Mucosa of stomach (tissue), 1 donor: ENCODE measurements around the gene CBX1.
"Not testable (repeated sequence)": the region's sequence is repeated elsewhere in the genome, so short reads cannot be mapped to it uniquely, and the experiment has no call there.

Source experiments
- H3K27me3 ChIP-seq: one replicate; pipeline ENCODE4 v1.7.0; 2013; ENCODE audit warnings: mild to moderate bottlenecking, low read length; ENCODE audit not compliant: control insufficient read depth, insufficient read depth
- H3K36me3 ChIP-seq: one replicate; pipeline ENCODE4 v1.7.0; 2013; ENCODE audit warnings: low read length; ENCODE audit not compliant: control insufficient read depth, insufficient read depth
- H3K4me1 ChIP-seq: one replicate; pipeline ENCODE4 v1.7.0; 2013; ENCODE audit warnings: mild to moderate bottlenecking, low read length; ENCODE audit not compliant: control insufficient read depth, insufficient read depth
- H3K4me3 ChIP-seq: one replicate; pipeline ENCODE4 v1.7.0; 2013; ENCODE audit warnings: low read length
- H3K9ac ChIP-seq: one replicate; pipeline ENCODE4 v1.7.0; 2013; ENCODE audit warnings: mild to moderate bottlenecking, low read length, moderate library complexity
- H3K9me3 ChIP-seq: one replicate; pipeline ENCODE4 v1.7.0; 2013; ENCODE audit warnings: mild to moderate bottlenecking, low read length, moderate library complexity; ENCODE audit not compliant: control insufficient read depth
- donor health status: Pancreatic carcinoma.

The CBX1 gene

GRCh38 chr17:48095611-48096010, 5.7 kb downstream of the CBX1 start:
- Histone ChIP-seq H3K36me3 (no peaks in the 10 kb centered on the region), H3K9me3 (no peaks in the 10 kb centered on the region), H3K27me3 (no peaks in the 10 kb centered on the region), H3K4me1 (no peaks in the 10 kb centered on the region), H3K9ac (no peak overlapping the region), H3K4me3 (no peak overlapping the region)

GRCh38 chr17:48093341-48094045, 7.8 kb downstream of the CBX1 start:
- H3K4me1 ChIP-seq = no peaks in the 10 kb centered on the region
- H3K9me3 ChIP-seq = no peaks in the 10 kb centered on the region
- no peak overlapping the region for H3K9ac ChIP-seq
- H3K36me3 ChIP-seq = no peaks in the 10 kb centered on the region
- no peak overlapping the region for H3K4me3 ChIP-seq
- H3K27me3 ChIP-seq = no peaks in the 10 kb centered on the region

DNA sequence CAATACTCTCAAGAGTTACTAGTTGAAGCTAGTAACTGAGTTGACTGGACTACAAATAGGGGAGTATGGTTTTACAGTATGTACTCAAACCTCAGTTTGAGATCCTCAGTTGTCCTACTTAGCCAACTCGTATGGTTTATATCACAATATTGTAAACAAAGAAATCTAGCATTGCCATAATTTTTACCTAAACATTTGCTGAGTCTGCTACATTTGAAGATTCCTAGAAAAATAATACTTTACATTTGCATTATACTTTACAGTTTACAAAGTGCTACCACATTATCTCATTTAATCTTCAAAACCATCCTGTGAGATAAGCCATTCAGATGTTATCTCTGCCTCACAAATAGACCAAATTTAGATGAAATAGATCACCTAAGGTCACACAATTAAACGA, 16.3 kb downstream of the CBX1 start:
- Histone ChIP-seq H3K27me3 (no peaks in the 10 kb centered on the region), H3K36me3 (no peaks in the 10 kb centered on the region), H3K9ac (no peak overlapping the region), H3K4me1 (peaks cover 3% of the 10 kb centered on the region), H3K4me3 (no peak overlapping the region), H3K9me3 (no peaks in the 10 kb centered on the region)

GRCh38 chr17:48081858-48082257, 19.4 kb downstream of the CBX1 start:
- H3K9ac ChIP-seq = no peak overlapping the region
- H3K27me3 ChIP-seq = no peaks in the 10 kb centered on the region
- no peaks in the 10 kb centered on the region for H3K36me3 ChIP-seq
- H3K4me3 ChIP-seq = no peak overlapping the region
- no peaks in the 10 kb centered on the region for H3K9me3 ChIP-seq
- H3K4me1 ChIP-seq = peaks cover 3% of the 10 kb centered on the region

DNA sequence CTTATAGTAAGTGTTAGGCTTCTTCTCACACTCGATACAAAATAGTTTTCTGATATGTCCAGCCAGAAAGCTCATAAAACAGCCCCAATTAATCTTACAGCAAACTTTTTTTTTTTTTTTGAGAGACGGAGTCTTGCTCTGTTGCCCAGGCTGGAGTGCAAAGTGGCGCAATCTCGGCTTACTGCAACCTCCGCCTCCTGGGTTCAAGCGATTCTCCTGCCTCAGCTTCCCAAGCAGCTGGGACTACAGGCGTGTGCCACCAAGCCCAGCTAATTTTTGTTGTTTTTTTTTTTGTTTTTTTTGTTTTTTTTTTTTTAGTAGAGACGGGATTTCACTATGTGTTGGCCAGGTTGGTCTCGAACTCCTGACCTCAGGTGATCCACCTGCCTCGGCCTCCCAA, 24.1 kb downstream of the CBX1 start:
- not testable (repeated sequence) for H3K27me3 ChIP-seq, H3K4me3 ChIP-seq, H3K9me3 ChIP-seq, H3K4me1 ChIP-seq, H3K36me3 ChIP-seq, H3K9ac ChIP-seq

DNA sequence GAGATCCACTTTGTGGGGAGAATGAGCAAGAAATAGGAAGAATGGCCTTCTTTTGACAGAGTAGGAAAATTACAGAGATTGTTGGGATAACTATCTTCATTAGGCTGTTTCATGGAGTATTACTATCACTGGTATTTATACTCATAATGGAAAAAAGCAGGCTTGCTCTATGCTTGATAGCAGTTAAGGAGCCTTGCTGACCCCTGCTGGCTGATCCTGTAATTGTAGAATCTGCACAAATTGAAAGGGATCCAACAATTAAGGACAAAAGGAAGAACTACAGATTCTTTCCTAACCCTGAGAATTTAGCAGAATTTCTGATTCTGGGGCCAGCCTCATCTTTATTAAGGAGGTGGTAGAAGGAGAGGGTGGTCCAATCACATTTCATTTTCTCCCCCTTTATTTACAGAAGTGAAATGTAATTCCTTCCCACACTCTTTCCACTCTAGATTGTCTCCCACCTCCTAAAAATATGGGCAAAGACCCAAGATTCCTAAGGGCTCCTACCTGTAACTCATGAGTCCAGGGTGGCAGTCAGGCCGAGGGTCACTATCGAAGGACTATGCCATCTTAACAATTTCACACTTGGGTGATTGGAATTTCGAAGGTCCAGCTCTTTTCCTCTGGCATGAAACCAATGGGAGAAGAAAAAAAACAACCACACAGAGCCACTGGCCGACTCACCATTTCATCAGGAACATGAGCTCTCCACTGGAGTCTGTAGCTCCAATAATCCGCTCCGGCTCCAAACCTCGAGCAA, 26.8 kb downstream of the CBX1 start:
- Histone ChIP-seq H3K36me3 (no peaks in the 10 kb centered on the region), H3K4me3 (no peak overlapping the region), H3K4me1 (no peaks in the 10 kb centered on the region), H3K9me3 (no peaks in the 10 kb centered on the region), H3K9ac (no peak overlapping the region), H3K27me3 (no peaks in the 10 kb centered on the region)

GRCh38 chr17:48073566-48074094, 27.6 kb downstream of the CBX1 start:
- not testable (repeated sequence) for H3K36me3 ChIP-seq, H3K9ac ChIP-seq

DNA sequence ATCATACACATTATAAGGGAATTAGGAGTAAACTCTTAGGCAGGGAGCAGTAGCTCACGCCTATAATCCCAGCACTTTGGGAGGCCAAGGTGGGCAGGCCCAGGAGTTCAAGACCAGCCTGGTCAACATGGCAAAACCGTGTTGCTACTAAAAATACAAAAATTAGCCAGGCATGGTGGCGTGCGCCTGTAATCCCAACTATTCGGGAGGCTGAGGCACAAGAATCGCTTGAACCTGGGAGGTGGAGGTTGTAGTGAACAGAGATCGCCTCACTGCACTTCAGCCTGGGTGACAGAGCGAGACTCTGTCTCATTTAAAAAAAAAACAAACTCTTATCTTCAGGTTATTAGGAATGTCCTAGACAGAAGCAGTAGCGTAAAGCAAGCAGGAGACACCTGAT, 28.5 kb downstream of the CBX1 start:
- H3K36me3 ChIP-seq, H3K9me3 ChIP-seq, H3K9ac ChIP-seq, H3K27me3 ChIP-seq, H3K4me1 ChIP-seq, H3K4me3 ChIP-seq: not testable (repeated sequence)

More at GRCh38 chr17:48073566-48074094, 27.6 kb downstream of the CBX1 start:
- H3K4me1 ChIP-seq, H3K4me3 ChIP-seq, H3K27me3 ChIP-seq, H3K9me3 ChIP-seq: not testable (repeated sequence)

GRCh38 chr17:48071654-48072053, 29.6 kb downstream of the CBX1 start:
- no peaks in the 10 kb centered on the region for H3K36me3 ChIP-seq

GRCh38 chr17:48070195-48070594, 31.1 kb downstream of the CBX1 start:
- no peaks in the 10 kb centered on the region for H3K9me3 ChIP-seq
- no peaks in the 10 kb centered on the region for H3K36me3 ChIP-seq
- H3K4me3 ChIP-seq = no peak overlapping the region
- H3K9ac ChIP-seq = no peak overlapping the region
- no peaks in the 10 kb centered on the region for H3K4me1 ChIP-seq
- no peaks in the 10 kb centered on the region for H3K27me3 ChIP-seq

More at GRCh38 chr17:48071654-48072053, 29.6 kb downstream of the CBX1 start:
- H3K4me1 ChIP-seq = no peaks in the 10 kb centered on the region
- H3K9ac ChIP-seq = no peak overlapping the region
- no peaks in the 10 kb centered on the region for H3K27me3 ChIP-seq
- no peak overlapping the region for H3K4me3 ChIP-seq
- no peaks in the 10 kb centered on the region for H3K9me3 ChIP-seq

GRCh38 chr17:48068491-48068961, 32.8 kb downstream of the CBX1 start:
- Histone ChIP-seq H3K4me3 (no peak overlapping the region), H3K27me3 (no peaks in the 10 kb centered on the region), H3K9me3 (no peaks in the 10 kb centered on the region), H3K36me3 (no peaks in the 10 kb centered on the region), H3K9ac (no peak overlapping the region), H3K4me1 (no peaks in the 10 kb centered on the region)

DNA sequence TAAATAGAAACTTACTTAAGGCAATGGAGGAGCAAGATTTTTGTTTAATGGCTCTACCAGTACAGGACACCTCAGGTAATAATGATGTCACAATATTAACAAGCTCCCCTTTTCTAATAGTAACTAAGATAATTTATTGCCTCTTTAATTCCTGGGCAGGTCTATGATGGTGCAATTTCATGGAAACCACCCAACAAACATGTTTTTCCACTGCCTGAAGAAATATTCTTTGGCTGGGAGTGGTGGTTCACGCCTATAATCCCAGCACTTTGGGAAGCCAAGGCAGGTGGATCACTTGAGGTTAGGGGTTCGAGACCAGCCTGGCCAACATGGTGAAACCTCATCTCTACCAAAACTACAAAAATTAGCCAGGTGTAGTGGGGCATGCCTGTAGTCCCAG, 33.5 kb downstream of the CBX1 start:
- H3K27me3 ChIP-seq, H3K9ac ChIP-seq, H3K4me3 ChIP-seq, H3K36me3 ChIP-seq, H3K4me1 ChIP-seq, H3K9me3 ChIP-seq: not testable (repeated sequence)
